ENCODE measurements around the gene ERBB4.

Gene ERBB4

DNA sequence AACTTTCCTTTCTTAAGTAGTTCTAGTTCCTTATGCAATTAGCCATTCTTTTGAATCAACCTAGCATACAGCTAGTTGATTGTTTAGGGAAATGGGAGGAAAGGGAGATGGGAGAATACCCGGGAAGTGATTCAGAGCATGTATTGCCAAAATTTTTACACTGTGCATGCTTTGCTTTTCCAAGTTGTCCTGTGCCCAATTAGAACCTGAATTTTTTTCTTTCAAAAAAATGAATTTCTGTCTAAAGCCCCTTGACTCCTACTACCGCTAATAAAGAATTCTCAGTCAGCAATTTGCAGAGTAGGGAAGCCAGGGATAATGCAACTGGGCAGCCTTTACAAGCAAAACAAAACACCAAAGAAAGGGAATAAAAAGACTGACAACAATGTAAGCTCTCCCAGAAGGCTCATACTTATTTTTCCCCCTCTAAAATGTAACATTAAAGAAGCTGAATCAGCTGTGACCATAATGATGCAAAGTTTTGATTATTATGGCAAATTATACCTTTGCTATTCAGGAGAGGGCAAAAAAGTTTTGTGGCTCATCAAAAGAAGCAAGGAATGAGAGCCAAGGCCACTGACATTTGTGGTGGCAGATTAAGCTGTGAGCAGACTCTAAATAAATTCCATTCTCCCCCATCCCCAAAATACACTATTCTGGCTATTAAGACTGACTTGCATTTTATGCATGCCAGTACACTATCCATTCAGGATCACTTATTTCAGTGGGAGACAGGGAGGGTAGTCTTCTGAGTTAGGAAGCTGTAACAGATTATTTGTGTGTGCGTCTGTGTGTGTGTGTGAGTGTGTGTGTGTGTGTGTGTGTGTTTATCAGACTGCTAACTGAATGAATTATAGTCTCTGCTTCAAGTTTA, 174.3 kb downstream of the ERBB4 start:
- DNase-seq (ENCODE audit: low read depth) = no peak

DNA sequence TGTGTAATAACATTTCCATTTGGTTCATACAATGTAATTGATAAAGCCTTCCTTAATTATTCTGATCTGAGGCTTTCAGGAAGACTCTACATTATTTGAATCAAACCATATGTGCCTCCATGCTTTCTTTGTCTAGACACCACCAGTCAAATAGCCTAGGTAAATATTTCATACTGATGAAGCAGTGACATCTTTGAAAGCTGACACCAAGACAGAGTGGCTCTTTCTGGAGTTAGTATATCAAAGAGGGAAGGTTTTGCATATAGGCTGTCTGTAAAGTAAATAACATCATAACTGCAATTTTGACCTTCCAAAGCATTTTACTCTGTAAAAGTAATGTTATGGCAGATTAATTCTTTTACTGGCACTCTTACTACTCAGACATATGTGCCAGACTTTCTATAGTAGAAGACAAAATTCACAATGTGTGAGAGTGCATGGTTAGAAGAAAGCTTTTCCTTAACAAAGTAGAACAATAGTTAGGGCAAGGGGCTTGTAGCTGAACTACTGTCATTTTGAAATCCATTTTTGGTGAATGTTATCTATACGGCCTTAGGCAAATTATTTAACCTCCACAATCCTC, 177.3 kb downstream of the ERBB4 start:
- no peak for DNase-seq (ENCODE audit: low read depth)

DNA sequence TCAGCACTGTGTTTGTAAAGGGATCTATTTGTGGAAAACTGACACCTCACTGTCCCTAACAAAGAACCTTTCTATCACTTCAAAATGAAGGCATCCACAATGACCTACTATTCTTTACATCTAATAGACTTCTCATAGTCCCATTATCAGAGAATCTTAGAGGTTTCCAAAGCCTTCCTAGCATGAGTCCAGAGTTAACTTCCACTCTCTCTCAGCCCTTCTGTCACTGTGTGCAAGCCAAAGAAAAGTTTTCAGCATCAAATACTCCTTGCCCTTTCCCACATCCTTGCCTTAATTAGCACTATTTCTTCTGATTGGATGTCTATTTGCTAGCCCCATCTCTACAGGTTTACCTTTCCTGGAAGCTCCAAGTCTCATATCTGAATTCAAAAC, 178.5 kb downstream of the ERBB4 start:
- DNase-seq (ENCODE audit: low read depth) = no peak

DNA sequence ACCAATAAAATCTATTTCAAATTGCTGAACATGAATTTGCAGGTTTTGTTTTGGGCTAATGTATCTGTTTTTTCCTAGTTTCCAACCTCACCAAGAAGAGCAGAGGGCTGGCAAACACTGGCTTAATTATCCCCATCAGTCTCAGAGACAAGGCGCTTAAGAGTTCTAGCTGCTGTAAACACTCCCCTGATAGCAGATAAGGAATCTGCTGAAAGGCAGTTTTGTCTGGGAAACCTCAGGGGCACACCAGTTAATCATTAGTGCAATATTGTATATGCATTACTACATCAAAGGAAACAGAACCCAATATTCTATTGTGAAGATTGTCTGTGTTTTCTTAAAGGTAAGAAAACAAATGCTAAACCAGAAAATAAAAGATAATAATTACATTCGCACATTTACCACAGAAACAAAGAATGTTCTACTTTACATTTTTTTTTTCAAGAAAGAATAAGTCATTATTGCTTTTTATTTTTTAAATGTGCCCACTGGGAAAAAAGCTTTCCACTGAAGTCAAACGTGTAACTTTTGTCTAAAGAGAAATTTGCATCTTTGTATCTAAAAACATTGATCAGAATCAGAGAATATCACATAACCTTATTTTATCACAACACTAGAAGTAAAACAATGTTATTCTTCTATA, 179.1 kb downstream of the ERBB4 start:
- DNase-seq (ENCODE audit: low read depth) = no peak

DNA sequence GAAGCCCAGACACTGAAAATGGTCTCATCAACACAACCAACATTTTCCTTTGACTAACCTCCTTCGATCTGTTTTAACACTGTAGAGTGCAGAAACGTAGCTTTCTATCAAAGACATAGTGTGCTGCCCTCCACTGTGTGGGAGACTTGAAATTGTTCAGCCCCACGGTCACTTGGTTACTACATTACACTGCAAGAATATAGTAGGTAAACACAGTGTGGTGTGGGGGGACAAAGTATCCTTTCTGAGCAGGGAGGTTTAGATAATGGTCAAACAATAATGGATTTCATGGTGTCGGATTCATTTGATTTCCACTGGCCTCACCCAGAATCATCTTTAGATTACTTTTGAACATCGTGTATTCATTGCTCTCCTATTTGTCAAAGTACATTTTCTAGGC, 181.0 kb downstream of the ERBB4 start:
- DNase-seq (ENCODE audit: low read depth) = no peak

DNA sequence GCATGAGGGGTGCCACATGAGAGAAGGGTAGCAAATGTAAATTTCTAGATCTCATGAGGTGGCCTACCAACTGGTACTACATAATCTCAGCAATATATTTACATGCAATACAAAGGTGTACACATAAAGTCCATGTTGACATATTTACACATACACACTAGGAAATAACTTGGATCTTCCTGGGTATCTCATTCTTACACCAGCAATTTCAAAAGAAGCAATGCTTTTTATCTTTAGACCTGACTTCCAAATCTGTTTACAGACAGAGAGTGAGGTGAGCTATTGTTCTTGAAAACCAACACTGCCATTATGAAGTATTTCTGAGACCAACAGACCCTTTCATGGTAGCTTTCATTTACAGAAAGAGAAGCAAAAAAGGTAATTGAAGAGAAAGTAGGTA, 184.2 kb downstream of the ERBB4 start:
- no peak for DNase-seq (ENCODE audit: low read depth)

DNA sequence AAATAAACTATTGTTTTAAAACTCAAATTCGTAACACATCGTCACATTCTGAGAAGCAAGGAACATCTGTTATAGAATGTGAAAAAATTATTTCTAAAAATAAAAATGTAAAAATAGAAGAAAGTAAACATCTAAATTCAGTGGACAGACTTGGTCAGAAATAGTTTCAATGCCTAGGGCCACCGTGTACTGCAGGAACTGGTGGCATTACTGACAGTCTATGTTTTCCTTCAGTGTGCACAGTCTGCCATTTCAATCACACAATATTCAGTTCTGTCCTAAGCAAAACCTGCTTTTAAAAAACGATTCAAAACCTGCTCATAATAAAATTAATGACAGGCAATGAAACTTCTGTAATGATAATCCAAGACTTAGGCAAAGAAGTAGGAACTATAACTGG, 190.1 kb downstream of the ERBB4 start:
- no peak for DNase-seq (ENCODE audit: low read depth)

DNA sequence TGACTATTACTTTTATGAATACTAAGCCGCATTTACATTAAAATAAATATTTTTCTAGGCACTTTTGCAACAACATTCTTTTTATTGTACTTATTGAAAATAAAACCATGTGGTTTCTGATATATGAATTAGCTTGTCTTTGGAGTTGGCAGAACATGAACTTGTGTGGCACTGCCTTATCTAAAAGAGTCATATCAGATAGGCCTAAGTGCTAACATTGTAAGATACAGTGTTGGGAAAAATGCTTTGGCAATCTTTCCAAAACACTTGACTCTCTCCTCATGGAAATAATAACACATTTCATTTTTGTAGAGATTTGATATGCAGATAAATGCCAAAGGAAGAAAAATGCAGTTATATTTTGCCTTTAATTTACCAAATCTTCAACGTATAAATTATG, 191.7 kb downstream of the ERBB4 start:
- DNase-seq (ENCODE audit: low read depth) = no peak

DNA sequence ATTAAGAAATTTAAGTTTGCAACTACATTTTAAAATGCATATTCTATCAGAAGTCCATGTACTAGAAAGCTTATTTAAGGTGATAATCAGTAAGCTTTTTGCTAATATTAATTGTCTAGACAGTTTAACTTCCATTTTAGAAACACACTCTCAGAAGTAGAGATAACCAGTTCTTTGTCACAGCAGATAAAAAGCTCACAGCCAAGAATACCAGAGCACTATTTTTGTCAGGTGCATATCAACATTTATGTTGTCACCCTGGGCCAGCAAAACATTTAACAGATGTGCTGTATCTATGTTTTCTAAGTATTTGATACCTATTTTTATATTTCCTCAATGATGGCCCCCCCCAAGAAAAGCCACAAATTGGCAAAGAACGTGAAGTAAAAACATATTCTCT, 192.6 kb downstream of the ERBB4 start:
- DNase-seq (ENCODE audit: low read depth) = no peak

DNA sequence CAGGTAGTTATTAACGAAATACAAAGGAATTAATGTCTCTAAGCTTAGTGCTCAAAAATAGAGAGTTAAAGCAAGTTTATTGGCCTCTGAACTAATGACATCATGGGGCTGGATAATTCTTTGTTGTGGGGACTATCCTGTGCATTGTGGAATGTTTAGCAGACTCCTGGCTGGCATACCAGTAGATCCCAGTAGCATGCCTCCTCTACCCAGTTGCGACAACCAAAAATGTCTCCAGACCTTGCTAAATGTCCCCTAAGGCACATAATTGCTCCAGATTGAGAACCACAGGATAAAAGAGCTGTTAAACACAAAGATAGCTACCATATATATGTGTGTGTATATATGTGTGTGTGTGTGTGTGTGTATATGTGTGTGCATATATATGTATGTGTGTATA, 194.5 kb downstream of the ERBB4 start:
- no peak for DNase-seq (ENCODE audit: low read depth)

DNA sequence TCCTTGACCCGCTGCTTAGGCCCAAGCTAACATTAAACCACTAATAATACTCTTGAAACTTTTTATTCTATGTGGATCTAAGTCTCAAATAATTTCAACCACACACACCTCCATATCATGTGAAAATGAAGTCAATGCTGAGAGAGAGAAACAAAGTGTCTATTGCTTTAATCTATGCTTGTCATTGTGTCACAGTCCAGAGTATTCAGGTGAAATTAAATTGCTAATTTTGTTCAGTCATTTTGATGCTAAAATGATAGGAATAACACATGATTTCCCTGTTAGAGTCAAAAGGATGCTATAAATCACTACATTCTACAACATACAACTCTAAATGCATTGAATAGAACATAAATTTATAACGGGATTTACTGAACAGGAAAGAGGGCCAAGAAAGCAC, 195.4 kb downstream of the ERBB4 start:
- DNase-seq (ENCODE audit: low read depth) = no peak

DNA sequence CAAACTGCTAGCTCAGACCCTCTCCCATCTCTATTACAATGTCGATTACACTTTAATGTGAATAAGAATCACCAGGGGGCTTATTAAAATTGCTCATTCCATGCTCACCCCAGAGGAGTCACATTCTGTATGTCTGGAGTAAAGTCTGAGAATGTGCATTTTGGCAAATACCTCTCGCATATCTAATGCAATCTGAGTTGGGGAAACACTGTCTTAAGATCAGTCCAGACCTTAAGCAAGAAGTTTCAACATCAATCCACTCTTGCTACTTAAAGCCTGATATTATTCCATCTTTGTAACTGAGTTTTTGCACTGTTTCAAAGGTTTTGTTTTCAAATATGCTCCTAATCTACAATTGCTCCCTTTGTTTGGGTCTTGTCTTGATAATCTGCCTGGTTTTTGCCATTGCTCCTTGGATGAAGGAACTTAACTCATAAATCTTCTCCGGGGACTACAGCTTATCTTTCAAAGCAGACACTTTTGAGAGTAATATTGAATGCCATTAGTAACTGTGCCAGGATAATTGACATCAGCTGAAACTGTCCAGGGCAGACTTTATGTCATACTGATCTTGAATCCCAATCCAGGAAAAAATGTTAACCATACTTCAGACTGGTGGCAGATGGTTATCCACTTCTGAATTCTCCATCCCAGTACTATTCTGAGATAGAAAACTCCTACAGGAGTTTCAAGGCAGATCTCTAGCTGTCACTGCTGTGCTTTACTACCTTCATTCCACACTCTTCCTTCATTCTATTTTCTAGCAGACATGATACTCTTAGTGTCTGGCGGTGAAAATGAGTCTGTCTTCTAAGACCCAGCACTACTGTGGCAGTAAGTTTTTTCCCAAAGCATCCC, 200.9 kb downstream of the ERBB4 start:
- DNase-seq (ENCODE audit: low read depth) = no peak

DNA sequence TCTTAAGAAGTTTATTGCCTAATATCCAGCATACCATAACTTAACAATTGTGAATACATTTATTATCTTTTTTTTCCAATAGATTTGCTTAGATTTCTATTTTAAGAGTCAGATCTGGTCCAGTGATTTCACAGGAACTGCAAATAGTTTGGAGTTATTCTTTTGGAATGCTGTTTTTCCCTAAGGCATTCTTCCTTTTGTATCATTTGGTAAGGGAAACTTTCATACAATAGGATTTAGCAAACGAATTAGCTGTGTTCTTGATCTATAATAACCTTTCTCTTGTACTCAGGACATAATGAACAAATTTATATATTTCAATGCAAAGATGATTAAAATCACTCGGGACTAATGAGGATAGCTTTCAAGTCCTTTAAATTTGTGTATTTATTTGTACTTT, 201.6 kb downstream of the ERBB4 start:
- DNase-seq (ENCODE audit: low read depth) = no peak

DNA sequence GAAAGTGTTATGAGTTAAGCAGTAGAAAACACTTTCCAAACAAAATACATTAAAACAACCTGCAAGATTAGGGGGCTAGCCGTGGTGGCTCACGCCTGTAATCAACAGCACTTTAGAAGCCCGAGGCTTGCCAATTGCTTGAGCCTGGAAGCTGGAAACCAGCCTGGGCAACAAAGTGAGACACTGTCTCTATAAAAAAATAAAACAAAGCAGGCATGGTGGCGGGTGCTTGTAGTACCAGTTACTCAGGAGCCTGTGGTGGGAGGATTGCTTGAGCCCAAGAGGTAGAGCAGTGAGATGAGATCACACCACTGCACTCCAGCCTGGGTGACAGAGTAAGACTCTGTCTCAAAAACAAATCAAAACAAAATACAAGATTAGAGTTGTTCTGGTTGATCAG, 208.3 kb downstream of the ERBB4 start:
- no peak for DNase-seq (ENCODE audit: low read depth)

DNA sequence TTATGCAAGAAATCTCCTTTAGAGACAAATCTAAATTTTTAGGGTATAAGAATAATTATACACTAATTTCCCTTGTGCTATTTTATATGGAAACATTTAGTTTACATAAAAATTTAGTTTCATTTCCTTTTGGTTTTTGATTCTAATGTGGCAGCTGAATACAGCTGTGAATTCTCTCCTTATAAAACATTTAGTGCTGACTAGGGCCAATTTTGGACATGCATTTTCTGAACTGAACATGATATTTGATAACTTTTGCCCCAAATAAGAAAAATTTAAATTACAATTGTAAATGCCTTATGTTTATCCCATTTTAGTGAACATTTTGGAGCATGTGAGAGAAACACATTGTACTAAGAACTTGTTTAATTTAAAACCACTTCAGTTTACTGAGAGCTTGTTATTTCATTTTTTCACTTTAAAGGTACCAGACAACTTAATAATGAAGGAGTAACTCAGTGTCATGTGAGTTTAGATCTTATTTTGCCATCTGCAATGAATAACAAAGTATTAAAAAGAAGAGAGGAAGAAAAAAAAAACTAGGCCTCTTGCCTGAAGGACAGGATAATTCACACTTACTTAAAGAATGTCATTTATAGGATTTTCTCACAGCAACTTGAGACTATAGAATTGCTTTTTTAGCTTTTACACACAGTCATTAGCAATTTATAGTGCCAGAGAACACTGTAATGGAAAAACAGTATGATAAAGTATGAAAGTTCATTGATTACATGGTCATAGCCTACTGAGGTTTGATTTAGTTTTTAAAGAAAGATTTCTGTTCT, 209.7 kb downstream of the ERBB4 start:
- DNase-seq (ENCODE audit: low read depth) = no peak

DNA sequence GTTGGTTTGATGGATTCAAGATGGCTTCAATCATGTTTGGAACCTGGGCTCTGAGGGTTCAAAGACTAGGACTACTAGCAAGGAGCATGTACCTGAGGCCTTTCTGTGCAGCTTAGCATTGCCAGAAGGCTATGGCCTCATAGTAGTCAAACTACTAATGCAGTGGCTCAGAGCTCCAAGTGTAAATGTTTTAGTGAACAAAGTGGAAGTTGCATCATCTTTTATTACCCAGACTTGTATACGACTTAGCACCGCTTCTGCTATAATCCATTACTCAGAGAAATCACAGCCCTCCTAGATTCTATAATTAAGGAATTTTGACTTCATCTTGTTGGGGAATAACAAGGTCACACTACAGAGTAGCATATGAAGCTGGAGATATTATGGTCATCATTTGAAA, 210.5 kb downstream of the ERBB4 start:
- DNase-seq (ENCODE audit: low read depth) = no peak

DNA sequence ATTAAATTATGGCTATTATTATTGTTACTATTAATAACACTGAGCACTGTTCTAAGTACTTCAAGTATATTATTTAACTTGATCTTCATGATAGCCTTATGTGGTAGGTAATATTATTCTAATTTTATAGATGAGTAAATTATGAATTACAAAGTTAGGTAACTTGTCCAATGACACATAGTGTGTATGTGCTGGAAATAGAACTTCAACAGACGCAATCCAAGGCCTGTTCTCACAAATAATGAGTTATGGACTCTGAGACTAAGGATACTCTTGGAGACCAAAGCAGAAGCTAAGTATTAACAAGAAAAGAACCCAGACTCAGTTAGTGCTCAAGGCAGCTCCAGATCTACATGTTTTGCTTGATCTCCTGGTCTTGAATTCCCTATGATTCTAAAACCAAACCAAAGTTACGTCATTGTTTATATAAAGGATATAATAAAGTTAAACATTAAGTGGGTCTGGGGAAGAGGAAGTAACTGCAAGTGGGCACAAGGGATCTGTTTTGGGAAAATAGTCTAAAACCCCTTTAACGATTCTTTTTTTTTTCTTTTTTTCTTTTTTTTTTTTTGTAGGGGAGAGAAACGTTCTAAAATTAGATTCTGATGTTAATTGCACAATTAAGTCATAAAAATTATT, 211.3 kb downstream of the ERBB4 start:
- no peak for DNase-seq (ENCODE audit: low read depth)

DNA sequence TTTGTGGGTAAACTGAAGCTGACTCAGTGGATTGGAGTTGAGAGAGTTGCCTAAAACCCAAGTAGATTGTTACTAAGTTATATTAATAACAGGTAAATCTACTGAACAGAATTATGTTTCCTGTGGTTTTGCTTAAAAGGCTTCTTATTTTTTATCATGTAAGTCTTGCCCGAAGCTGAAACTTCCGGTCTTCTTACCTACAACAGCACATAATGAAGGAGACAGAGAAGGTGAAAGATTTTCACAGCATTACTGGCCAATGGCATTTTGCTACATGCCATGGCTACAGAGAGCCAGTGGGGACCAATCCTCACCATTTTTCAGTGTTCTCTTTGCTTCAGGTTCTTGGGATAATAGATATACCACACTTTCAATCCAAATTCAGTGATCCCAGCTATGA, 220.0 kb downstream of the ERBB4 start:
- DNase-seq (ENCODE audit: low read depth) = no peak

DNA sequence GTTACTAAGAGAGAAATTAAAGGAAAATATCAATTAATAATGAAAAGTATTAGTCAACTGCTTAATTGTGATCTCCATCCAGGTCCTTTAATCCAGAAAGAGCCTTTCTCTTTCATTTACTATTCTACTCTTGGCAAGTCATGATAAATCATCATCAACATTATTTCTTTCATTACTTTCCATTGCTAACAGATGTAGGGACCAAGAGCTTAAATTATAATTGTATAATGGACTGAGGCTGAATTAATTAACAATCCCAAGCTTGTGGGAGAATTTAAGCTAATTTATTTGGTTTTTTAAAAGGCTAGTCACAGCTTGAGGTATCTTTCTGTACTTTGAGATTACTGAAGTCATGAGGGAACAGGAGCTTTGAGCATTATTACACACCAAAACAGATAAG, 223.9 kb downstream of the ERBB4 start:
- no peak for DNase-seq (ENCODE audit: low read depth)

DNA sequence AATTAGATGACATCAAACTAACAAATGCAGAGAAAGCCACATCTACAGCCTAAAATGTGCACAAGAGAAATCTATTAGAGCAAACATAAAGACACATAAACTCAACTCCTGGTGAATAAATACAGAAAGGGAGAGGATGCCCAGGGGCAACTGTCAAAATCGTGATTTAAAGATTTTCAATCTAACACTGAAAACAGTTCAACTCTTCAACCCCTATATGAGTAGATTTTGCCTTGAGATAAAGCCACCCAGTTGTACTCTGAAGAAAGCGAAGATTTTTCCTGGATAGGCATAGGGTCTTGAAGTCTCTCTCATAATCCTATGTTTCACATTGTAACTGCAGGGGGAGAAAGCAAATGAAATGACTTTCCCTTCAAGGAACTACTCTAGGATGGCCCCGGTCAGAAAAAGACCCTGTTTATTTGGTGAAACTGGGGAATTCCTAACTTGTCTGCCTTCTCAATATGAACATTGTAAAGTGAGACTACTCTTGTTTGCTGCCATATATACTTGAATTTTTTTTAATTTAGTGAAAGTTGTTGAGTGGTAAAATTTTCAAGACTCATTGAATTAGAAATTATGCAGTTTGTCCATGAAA, 226.7 kb downstream of the ERBB4 start:
- no peak for DNase-seq (ENCODE audit: low read depth)

DNA sequence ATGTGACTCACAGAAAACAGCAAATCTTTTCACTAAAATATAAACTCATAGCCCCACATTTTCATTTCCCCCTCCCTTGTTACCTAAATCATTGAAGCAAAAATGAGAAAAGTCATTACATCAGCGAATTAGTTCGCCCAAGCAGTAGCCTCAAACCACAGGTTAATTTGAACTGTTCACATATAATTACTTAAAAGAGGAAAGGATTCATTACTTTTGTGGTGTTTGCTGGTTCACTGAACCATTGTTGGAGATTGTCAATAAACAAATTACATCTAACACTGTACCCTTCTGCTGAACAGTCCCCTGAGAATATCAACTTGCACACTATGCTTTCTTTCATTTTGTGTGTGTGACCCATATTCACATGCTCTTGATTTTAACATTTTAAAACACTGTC, 238.7 kb downstream of the ERBB4 start:
- no peak for DNase-seq (ENCODE audit: low read depth)
